Bone marrow (tissue), 2 donors: ENCODE data around the gene SMIM1.
"Not testable (repeated sequence)": the region's sequence is repeated elsewhere in the genome, so short reads cannot be mapped to it uniquely, and the experiment has no call there.

ENCODE experiments used
- DNase-seq, 2 donors: peaks; one replicate each; lab custom pipeline; 2025; lab: John Stamatoyannopoulos, UW

Gene SMIM1

GRCh38 chr1:3796215-3797061, 23.9 kb downstream of the SMIM1 start, which contains the start of gene LRRC47:
Gene LRRC47 (minus strand): TSS chr1:3796498. CDS start chr1:3796476, 22 bp downstream.
- DNase-seq = peak; percentile 79 to 82

GRCh38 chr1:3799976-3800685, 27.6 kb downstream of the SMIM1 start:
- DNase-seq = no peak

DNA sequence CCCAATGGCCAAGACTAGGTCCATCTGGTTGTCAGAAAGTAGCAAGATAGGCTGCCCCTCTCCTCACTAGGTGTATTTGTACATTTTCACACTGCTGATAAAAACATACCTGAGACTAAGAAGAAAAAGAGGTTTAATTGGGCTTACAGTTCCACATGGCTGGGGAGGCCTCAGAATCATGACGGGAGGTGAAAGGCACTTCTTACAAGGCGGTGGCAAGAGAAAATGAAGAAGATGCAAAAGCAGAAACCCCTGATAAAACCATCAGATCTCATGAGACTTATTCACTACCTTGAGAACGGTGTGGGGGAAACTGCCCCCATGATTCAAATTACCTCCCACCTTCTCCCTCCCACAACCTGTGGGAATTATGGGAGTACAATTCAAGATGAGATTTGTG, 28.2 kb downstream of the SMIM1 start:
- DNase-seq = not testable (repeated sequence)

DNA sequence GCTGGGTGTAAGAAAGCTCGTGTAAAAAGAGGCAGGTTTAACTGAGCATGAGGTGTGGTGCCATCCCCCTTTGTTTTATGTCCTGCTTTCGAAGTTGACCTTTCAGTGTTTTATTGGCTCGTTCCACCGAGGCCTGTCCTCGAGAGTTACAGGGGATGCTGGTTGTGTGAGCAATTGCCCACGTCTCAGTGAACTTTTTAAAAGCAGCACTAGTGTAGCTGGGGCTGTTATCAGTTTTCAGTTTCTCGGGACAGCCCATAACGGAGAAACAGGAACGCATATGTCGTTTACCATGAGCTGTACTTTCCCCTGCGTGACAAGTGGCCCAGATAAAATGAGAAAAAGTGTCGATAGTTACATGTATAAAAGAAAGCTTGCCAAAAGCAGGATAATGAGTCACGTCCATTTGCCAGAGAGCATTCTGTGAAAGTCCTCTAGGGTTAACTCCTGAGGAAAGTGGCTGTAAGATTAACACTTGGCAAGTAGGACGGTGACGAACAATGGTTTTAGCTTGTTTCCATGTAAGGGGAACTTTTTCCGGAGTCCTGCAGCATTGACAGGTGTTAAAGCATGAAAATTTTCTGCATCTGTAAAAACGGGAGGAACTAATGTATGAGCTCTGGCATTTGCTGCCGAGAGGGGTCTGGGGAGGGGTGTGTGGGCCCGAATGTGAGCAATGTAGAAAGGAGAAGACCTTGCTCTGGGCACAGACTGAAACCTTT, 31.5 kb downstream of the SMIM1 start:
- no peak for DNase-seq

- DNase-seq = not testable (repeated sequence)
These were observed 32.0 kb downstream of the SMIM1 start for GRCh38 chr1:3804627-3804944.

DNA sequence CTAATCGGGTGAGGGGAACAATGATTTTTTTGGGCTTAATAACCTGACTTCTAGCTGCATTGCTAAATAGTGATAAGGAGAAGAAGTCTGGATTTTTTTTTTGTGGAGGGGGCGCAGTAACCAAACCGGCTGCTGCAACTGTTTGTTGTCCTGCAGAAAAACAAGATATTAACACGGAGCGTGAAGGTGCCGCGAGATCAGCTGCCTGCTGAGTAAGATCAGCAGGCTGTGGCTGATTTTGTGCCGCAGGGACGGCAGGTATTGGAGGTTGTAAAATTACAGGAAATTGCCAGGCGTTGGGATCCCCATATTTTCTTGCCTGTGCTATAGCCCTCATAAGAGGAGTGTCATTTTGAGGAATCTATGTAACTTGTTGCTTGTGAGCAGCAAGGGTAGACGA, 32.5 kb downstream of the SMIM1 start:
- no peak for DNase-seq

GRCh38 chr1:3807769-3808168, 35.2 kb downstream of the SMIM1 start:
- no peak for DNase-seq

GRCh38 chr1:3809680-3810079, 37.1 kb downstream of the SMIM1 start:
- DNase-seq = no peak

DNA sequence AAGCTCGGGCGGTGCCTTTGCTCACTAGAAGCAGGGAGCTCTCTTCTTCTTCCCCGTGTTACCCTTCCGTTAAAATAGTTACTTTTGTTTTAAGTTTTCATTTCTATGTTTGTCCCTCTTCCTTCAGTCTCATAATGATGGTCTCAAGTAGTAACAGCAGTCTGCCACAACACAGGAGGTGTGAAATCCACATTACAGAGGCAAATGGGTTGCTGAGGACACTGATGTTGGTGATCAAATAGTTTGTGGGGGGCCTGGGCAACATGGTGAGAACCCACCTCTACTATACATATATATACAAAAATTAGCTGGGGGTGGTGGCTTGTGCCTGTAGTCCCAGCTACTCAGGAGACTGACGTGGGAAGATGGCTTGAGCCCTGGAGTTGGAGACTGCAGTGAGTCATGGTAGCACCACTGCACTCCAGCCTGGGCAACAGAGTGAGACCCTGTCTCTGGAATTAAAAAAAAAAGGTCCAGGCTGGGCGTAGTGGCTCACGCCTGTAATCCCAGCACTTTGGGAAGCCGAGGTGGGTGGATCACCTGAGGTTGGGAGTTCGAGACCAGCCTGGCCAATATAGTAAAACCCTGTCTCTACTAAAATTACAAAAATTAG, 37.7 kb downstream of the SMIM1 start:
- DNase-seq = not testable (repeated sequence)

- DNase-seq = no peak
These were observed 39.0 kb downstream of the SMIM1 start for GRCh38 chr1:3811595-3811911.

- DNase-seq = no peak
These were observed 41.5 kb downstream of the SMIM1 start for GRCh38 chr1:3814065-3814464.

- DNase-seq = no peak
These were observed 42.4 kb downstream of the SMIM1 start for GRCh38 chr1:3814771-3815561.

DNA sequence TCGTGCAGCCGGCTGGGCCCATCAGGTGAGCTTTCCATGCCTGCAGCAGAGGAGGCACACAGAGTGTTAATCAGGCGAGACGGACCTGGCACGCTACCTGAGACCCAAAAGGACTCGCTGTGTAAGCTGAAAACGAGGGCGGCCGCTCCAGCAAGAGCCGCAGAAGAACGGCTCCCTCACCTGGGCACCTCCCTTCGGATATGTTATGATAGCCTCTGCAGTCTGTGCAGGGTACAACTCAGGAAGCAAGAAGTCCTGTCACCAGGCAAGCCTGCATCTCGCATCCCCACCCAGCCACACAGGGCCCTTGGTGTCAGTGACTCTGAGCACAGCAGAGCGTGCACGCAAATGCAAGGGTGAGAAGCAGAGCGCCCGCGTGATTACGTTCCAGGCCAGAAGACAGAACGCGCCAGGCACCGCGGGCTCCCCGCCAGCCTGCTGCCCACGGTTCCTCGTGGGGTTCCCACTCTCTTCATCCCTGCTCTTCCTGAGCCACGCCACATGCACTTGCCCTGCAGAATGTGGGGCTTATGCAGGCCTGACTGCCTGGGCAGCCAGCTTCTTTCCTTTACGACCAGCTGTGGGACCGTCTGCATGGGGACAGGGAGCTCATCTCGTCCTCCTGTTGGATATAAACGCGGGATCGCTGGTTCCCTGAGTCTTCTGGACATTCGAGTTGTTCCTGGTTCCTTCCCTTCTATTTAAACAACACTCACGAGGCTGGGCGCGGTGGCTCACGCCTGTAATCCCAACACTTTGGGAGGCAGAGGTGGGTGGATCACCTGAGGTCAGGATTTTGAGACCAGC, 44.0 kb downstream of the SMIM1 start:
- no peak for DNase-seq

DNA sequence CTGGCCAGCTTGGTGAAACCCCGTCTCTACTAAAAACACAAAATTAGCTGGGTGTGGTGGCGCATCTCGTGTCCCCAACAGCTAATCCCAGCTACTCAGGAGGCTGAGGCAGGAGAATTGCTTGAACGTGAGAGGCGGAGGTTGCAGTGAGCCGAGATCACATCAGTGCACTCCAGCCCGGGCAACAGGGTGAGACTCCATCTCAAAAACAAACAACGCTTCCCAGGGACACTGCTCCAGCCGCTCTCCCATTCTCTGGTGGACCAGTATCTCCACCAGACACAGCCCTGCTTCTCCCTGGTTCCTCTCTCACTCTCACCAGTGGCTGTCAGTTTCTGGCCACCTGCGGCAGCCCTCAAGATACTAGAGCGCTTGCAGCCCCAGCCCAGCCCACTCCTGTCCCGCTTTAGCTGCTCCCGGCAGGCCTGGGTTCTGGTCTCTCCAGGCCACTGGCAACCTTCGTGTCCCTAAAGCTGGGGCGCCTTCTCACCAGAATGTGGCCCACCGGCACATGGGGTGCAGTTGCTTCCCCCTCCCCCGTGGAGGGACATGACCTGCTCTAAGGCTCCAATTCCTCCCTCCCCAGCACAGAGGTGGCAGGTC, 44.7 kb downstream of the SMIM1 start:
- DNase-seq = no peak

GRCh38 chr1:3817821-3818597, 45.5 kb downstream of the SMIM1 start:
- DNase-seq = no peak

GRCh38 chr1:3819771-3820200, 47.2 kb downstream of the SMIM1 start:
- no peak for DNase-seq

DNA sequence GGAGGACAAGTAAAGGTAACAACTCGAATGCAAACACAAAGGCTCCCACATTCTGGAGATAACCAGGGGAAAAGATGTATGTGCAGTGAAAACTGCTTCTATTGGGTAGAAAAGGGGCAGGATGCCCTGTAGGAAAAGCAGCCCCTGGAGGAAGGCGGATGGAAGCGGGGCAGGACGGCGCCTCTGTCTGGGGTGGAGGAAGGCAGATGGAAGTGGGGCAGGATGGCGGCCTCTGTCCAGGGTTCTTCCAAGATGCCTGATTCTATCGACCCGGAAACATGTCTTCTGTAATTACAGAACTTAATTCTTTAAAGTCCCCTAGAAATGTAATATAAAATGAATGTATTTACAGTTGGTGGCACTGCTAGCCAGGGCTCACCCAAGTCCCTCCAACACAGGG, 47.8 kb downstream of the SMIM1 start:
- DNase-seq = no peak

- no peak for DNase-seq
These were observed 48.5 kb downstream of the SMIM1 start for GRCh38 chr1:3821004-3821403.

GRCh38 chr1:3821447-3821846, 48.9 kb downstream of the SMIM1 start:
- DNase-seq = no peak

DNA sequence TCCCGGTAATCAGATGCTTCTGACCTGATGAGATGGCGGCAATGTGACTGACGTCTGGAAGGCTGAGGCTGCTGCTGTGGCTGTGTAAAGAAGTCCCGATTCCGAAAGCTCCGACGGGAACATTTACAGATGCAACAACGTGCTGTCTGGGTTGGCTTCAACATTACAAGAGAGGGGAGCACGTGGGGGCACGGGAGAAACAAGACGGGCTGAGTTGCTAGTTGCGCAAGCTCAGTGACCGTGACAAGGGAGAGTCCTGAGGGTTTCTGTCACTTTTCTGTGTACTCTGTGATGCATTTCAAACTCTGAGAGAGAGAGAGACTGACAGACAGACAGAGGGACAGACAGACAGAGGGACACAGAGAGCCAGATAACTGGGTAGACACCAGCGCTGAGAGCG, 49.4 kb downstream of the SMIM1 start:
- DNase-seq = no peak
